Sigmoid colon (tissue), 4 donors: ENCODE data around the gene SLFN12L.

ENCODE experiments used
- CTCF ChIP-seq, 4 experiments: fragments of 450-650 bp in 3 of 4; fragments of 200-600 bp in 1 of 4; IDR thresholded peaks; one replicate each; pipeline ENCODE4 v1.5.1; 2016 to 2019; ENCODE audit warnings: antibody characterized with exemption in 4 of 4, mild to moderate bottlenecking in 3 of 4, moderate library complexity in 2 of 4
- POLR2AphosphoS5 ChIP-seq, 4 donors: sonication (generic); formaldehyde crosslinking; IDR thresholded peaks; one replicate each; pipeline ENCODE4 v1.6.1; 2017; ENCODE audit warnings: antibody characterized with exemption in 4 of 4

GRCh38 chr17:35540589-35541404 lies 3.3 kb upstream of the SLFN12L start:
- TF ChIP-seq CTCF (IDR thresholded peaks at IDR 0.05), result no peak
- no peak for TF ChIP-seq POLR2AphosphoS5 (IDR thresholded peaks at IDR 0.05)
